Psoas muscle (tissue), 8 donors: ENCODE measurements around the gene SGCD. TPM values are rescaled to one million over a fixed set of nuclear protein-coding genes. Genes with fewer than 3 reads are reported as not detected.
A peak's percentile ranks its signal among the peaks of the same experiment; 100 is the strongest.

ENCODE experiments used
- ATAC-seq, 4 donors: fragments of 200-7000 bp; cut with Tn5 transposase; one replicate each; pipeline ENCODE4 v1.9.1; 2020; ENCODE audit warnings: moderate library complexity in 3 of 4, mild to moderate bottlenecking in 2 of 4
- DNase-seq, 2 donors: peaks; one replicate each; pipeline ENCODE4 v3.0.0-alpha.2; 2020
- H3K27ac ChIP-seq: fragments of 200-600 bp; one replicate; pipeline ENCODE4 v1.8.0; 2022
- H3K27me3 ChIP-seq, 3 donors: fragments of 200-600 bp in 1 of 3; one replicate each; pipeline versions ENCODE4 v1.6.1 to v1.8.0; 2013 to 2022; ENCODE audit warnings: low read length in 2 of 3, mild to moderate bottlenecking in 2 of 3, moderate library complexity in 1 of 3; ENCODE audit not compliant: insufficient read depth in 3 of 3
- H3K36me3 ChIP-seq, 2 donors: fragments of 200-600 bp in 1 of 2; one replicate each; pipeline versions ENCODE4 v1.6.1 to v1.8.0; 2013 to 2022; ENCODE audit warnings: low read depth in 1 of 2, mild to moderate bottlenecking in 1 of 2, moderate library complexity in 1 of 2; ENCODE audit not compliant: insufficient read depth in 1 of 2
- H3K4me1 ChIP-seq: fragments of 200-600 bp; one replicate; pipeline ENCODE4 v1.8.0; 2022
- H3K4me3 ChIP-seq: fragments of 200-600 bp; one replicate; pipeline ENCODE4 v1.8.0; 2022; ENCODE audit warnings: mild to moderate bottlenecking
- H3K9me3 ChIP-seq: fragments of 200-600 bp; one replicate; pipeline ENCODE4 v1.8.0; 2022
- WGBS, 3 donors: extraction: QIAGEN DNeasy Blood & Tissue Kit; methylation state at CpG; one replicate each; pipeline versions ENCODE4 v1.1.6 to v1.1.7; 2013; 5-methylcytosine and 5-hydroxymethylcytosine counted together
- intact Hi-C, 2 donors: fragments of 100-400 bp; cut with DNase I; formaldehyde crosslinking; loops; one replicate each; pipeline versions ENCODE4 v1.11.0 to v1.14.2; 2022
- polyA plus RNA-seq, 3 donors: library from polyadenylated mRNA; stranded (reverse); fragments of 200-250 nt; gene quantifications; one replicate each; pipeline ENCODE4 v1.2.3, GENCODE V29; 2013
- total RNA-seq, 4 donors: library from RNA; stranded (reverse); fragmentation: NEBNext Ultra II Directional in 2 of 4; extraction: Animal tissue kit (Norgen Biotek cat#: 25700) in 2 of 4; gene quantifications; one replicate each; pipeline versions ENCODE4 v1.2.1 to v1.2.4, GENCODE V29; 2021 to 2023
- TF ChIP-seq, protein P1 (sequence below): fragments of 200-600 bp; IDR thresholded peaks from one replicate; pipeline ENCODE4 v1.8.0; 2022; ENCODE audit warnings: antibody characterized with exemption
- donor health status: healthy with polysubstance abuse.
- donor health status: DM: no; HTN: no; CAD: no; lungs with moderate emphysema.
- donor health status: Bipolar disorder and iron deficiency.
- donor health status: healthy.
- donor health status: DM: yes; HTN: yes; CAD: no.
- donor health status: DM: no; HTN: no; CAD: no.
- donor health status: DM: no; HTN: no; CAD: no.
- donor health status: DM: yes; HTN: yes; CAD: no.

SGCD gene
- total and polyA plus RNA-seq, 7 donors, result 13.2 to 51.5 (median 33.2) TPM

DNA sequence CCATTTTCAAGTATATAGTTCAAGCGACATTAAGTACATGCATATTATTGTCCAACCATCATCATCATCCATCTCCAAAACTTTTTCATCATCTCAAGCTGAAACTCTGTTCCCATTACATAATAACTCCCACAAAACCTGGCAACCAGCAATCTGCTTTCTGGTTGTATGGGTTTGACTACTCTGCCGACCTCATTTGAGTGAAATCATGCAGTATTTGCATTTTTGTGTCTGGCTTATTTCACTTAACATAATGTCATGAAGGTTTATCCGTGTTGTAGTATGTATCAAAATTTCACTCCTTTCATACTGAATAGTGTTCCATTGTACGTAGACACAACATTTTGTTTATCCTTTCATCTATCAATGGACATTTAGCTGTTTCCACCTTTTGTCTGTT is 74.8 kb downstream of the SGCD start:
- no peak for DNase-seq
- intact Hi-C loops, result no loop called here
- H3K27ac ChIP-seq, result no peak overlapping the region
- 84 to 88% (median 87%) methylated on average over 4 of the region's 4 CpGs for WGBS, 3 donors
- ATAC-seq, result no peak
- no peak overlapping the region for H3K4me3 ChIP-seq
- peaks cover 8% of the 10 kb centered on the region for H3K9me3 ChIP-seq
- no peaks in the 10 kb centered on the region for H3K36me3 ChIP-seq
- H3K4me1 ChIP-seq, result peaks cover 31% of the 10 kb centered on the region
- H3K27me3 ChIP-seq, result no peaks in the 10 kb centered on the region
- TF ChIP-seq, protein P1, sequence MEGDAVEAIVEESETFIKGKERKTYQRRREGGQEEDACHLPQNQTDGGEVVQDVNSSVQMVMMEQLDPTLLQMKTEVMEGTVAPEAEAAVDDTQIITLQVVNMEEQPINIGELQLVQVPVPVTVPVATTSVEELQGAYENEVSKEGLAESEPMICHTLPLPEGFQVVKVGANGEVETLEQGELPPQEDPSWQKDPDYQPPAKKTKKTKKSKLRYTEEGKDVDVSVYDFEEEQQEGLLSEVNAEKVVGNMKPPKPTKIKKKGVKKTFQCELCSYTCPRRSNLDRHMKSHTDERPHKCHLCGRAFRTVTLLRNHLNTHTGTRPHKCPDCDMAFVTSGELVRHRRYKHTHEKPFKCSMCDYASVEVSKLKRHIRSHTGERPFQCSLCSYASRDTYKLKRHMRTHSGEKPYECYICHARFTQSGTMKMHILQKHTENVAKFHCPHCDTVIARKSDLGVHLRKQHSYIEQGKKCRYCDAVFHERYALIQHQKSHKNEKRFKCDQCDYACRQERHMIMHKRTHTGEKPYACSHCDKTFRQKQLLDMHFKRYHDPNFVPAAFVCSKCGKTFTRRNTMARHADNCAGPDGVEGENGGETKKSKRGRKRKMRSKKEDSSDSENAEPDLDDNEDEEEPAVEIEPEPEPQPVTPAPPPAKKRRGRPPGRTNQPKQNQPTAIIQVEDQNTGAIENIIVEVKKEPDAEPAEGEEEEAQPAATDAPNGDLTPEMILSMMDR, result no peak

DNA sequence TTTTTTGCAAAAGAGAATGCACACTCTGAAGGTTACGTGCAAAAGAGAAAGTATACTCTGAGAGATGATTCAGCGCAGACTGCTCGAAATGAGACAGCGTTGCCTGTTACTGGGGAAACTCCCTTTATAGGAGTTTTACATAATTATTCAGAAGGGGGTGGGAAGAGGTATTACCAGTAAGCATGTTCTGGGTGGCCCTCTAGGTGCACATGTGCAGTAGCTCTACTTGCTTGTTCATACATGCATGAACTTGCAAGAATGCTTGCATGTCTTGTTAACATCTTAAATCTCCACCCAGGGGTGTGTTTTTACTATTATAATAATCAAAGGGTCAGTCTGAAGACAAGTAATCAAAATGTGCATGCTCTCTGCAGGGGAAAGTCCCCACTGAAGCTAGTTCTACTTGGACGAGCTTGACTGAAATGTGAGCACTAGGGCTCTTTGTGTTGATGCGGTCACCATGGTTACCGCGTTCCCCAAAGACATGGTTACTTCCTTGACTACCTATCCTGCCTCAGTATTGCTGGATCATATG is 75.5 kb downstream of the SGCD start:
- TF ChIP-seq, protein P1, result no peak
- peak in 2 of 4 donors; percentile 27 to 56 for ATAC-seq

GRCh38 chr5:156405988-156406387 is 79.0 kb downstream of the SGCD start:
- no peaks in the 10 kb centered on the region for H3K36me3 ChIP-seq
- H3K4me3 ChIP-seq, result no peak overlapping the region
- H3K27me3 ChIP-seq, result no peaks in the 10 kb centered on the region
- H3K4me1 ChIP-seq, result peaks cover 27% of the 10 kb centered on the region
- 24 to 30% (median 27%) methylated on average over 3 of the region's 3 CpGs for WGBS, 3 donors
- intact Hi-C loops, result no loop called here
- H3K9me3 ChIP-seq, result no peaks in the 10 kb centered on the region
- DNase-seq (no peak), ATAC-seq (peak; percentile 21 to 53 (median 35))
- H3K27ac ChIP-seq, result peak overlapping the region; percentile 27
- TF ChIP-seq, protein P1, result no peak

More for the DNA sequence above, 75.5 kb downstream of the SGCD start:
- WGBS, 3 donors, result 66 to 81% (median 76%) methylated on average over 8 of the region's 8 CpGs
- Histone ChIP-seq H3K4me3 (no peak overlapping the region), H3K27me3 (no peaks in the 10 kb centered on the region), H3K27ac (no peak overlapping the region), H3K4me1 (peaks cover 31% of the 10 kb centered on the region), H3K9me3 (peaks cover 5% of the 10 kb centered on the region), H3K36me3 (no peaks in the 10 kb centered on the region)
- DNase-seq, result peak in 1 of 2 donors; percentile 65
- intact Hi-C loops, result no loop called here

GRCh38 chr5:156407251-156407650 is 80.3 kb downstream of the SGCD start:
- ATAC-seq, result no peak
- no peaks in the 10 kb centered on the region for H3K36me3 ChIP-seq
- H3K27me3 ChIP-seq, result no peaks in the 10 kb centered on the region
- H3K4me3 ChIP-seq, result no peak overlapping the region
- TF ChIP-seq, protein P1, result no peak
- intact Hi-C loops, result no loop called here
- DNase-seq, result no peak
- 81 to 91% (median 85%) methylated on average over 3 of the region's 3 CpGs for WGBS, 3 donors
- no peaks in the 10 kb centered on the region for H3K9me3 ChIP-seq
- H3K27ac ChIP-seq, result no peak overlapping the region
- H3K4me1 ChIP-seq, result peaks cover 32% of the 10 kb centered on the region

DNA sequence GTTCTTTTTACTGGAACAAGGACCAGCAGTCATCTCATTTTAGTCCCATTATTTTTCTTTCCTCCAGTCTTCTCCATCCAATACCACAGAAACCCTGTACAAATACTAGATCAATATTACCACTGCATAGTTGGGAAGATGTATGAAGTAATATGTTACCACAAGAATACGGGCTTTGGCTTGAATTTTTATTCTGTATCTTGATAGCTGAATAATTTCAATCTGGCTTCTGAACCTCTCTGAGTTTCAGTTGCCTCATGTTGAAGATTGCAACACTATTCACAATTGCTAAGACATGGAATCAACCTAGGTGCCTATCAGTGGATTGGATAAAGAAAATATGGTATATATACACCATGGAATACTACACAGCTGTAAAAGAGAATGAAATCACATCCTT is 82.9 kb downstream of the SGCD start:
- intact Hi-C loops, result no loop called here
- Histone ChIP-seq H3K36me3 (no peaks in the 10 kb centered on the region), H3K4me3 (no peak overlapping the region), H3K27me3 (no peaks in the 10 kb centered on the region), H3K27ac (no peak overlapping the region), H3K9me3 (no peaks in the 10 kb centered on the region), H3K4me1 (peaks cover 32% of the 10 kb centered on the region)
- ATAC-seq (no peak), DNase-seq (no peak)
- TF ChIP-seq, protein P1, result no peak
- 73 to 93% (median 75%) methylated on average over 1 of the region's 1 CpG for WGBS, 3 donors
